Measurements from ENCODE around the gene FHIT.

The FHIT gene

GRCh38 chr3:60528651-60529050 is 722.6 kb downstream of the FHIT start:
- no peak for DNase-seq

DNA sequence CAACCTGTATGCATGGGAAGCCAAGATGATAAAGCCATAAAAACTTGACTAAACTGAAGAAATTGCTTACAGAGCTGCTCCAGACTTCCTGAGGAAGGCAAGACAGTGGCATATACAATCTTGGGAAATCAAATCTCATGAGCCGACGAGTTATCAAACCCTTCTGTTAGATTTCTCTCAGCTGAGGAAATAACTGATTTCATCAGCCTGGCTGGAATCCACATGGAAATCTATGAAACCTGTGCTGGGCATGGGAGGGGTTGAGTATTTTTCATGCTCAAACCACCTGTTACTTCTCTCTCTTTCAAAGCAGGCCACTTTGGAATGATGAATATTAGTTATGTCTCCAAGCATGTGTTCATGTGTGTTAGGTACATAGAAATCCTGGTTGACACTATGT is 727.7 kb downstream of the FHIT start:
- DNase-seq: no peak

GRCh38 chr3:60517134-60517533 is 734.1 kb downstream of the FHIT start:
- DNase-seq: no peak

- no peak for DNase-seq
These were observed 736.4 kb downstream of the FHIT start for GRCh38 chr3:60514866-60515265.

DNA sequence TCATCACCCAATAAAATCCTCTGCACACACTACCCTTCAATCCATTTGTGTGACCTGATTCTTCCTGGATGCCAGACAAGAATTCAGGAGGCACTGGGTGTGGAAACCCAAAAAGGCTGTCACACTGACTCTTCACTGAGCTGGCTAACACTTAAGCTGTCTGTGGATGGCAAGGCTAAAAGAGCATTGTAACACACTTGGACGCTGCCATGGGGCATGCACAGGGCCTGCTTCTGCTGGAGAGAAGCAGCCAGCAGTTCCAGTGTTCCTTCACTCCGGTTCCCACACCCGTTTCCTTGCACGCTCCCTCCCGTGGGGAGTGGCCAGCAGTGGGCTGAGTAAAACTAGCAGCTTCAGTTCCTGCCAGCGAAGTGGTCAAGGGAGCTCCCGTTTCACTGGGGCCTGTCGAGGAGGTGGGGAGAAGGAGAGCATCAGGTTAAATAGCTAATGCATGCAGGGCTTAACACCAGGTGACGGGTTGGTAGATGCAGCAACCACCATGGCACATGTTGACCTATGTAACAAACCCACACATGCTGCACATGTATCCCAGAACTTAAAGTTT is 737.1 kb downstream of the FHIT start:
- no peak for DNase-seq

DNA sequence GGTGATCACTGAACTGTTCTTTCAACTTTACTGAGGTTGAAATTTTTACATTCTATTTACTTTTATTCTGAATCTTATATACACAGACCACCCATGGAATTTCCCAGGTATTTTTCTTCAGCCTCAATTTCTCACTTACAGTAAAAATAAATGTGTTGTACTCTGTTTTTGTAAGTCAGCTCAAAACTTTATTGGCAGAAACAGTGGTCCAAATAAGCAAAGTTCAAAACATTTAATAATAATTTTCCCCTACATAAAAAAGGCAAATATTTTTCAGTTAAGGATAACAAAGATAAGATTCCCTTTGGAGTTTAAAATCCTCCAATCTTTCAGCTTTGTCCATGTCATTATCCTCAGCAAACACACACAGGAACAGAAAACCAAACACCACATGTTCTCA is 738.0 kb downstream of the FHIT start:
- DNase-seq: no peak

DNA sequence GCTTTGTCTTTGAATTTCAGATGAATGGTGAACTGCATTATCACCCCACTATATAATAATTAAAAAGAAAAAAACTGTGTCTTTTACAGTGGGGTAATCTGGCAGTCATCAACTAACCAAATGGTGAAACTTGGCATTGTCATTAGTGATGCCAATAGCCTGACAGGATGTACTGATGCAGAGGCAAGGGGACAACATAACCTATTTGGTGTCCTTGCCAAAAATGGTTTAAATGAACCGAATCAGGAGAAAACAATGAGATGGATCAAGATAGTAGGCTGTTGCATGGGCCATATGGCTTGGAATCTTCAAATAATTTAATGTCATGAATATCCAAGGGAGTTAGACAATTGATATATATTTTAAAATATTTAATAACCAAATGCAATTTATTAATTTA is 738.7 kb downstream of the FHIT start:
- no peak for DNase-seq

GRCh38 chr3:60509471-60509870 is 741.8 kb downstream of the FHIT start:
- DNase-seq: no peak

DNA sequence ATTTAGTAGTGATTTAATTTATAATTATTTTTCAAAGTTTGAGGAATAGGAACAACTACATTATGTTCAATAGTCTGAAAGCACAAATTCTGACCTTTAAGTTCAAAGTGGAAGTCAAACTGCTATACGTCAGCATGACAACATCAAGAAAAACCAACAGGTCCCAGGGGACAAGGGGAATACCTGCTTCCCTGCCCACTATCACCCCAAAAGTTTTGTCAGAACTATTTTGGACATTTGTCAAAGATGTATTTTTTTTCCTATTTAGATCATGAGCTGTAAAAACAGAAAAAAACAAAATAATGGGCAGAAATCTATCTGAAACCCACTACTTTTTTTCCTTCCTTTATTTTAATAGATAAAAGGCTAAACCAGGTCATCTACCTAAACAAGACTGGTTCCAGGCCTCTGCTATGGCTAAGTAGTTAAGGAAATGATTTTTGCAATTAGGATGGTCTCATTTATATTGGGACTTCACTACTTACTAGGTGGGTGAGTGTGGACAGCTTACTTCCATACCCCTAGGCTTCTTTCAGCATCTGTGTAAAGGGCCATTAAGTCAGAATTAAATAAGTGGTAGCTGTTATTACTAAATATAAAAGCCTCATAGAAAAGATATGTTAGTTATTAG is 746.3 kb downstream of the FHIT start:
- DNase-seq: no peak

DNA sequence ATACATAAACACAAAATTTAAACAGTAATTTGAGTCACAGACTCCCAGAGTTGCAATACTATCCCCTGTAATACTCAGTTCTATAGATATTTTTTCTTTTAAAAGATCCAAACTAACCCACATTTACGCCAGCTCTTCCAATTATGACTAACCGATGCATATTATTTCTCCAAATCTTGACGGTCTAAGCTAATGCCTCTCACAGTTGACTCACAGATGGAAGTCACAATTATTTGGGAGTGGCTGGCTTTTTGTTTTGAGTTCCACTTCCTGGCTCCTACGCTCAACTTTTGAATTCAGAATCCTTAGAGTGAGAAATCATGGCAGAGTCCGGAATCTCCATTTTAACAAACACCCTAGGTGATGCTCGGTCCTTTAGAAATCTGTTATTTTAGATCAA is 749.9 kb downstream of the FHIT start:
- DNase-seq: no peak

DNA sequence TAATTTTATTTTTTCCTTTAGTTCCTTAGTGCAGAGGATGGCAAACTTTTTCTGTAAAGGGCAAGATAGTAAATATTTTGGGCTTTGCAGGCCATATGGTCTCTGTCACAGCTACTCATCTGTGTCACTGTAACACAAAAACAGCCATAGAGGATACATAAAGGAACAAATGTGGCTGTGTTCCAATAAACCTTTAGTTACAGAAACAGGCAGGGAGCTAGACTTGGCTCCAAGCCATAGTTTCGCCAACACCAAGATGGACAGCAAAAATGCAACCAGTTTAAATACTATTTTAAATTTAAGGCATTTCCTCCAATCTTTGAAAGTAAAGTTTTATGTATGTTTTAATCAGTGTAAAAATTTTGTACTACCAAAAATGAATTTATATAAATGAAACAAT is 753.4 kb downstream of the FHIT start:
- DNase-seq: no peak

DNA sequence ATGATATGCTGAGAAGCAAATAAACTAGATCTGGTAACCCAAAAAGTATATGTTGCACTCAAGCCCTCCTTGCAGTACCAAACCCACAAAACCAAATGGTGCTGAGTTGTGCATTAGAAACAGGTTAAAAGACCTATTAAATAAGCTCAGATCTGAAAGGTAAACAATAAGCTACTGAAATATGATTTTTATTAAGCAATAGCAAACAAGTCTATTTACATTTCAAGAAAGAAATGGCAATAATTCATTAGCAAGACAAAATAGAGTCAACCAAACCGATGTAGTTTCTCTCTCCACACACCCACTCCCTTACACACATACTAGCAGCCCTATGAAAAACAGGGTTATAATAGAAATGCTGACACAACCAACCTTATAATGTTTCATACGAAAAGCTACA is 760.3 kb downstream of the FHIT start:
- no peak for DNase-seq

GRCh38 chr3:60475096-60475495 is 776.2 kb downstream of the FHIT start:
- DNase-seq: no peak

DNA sequence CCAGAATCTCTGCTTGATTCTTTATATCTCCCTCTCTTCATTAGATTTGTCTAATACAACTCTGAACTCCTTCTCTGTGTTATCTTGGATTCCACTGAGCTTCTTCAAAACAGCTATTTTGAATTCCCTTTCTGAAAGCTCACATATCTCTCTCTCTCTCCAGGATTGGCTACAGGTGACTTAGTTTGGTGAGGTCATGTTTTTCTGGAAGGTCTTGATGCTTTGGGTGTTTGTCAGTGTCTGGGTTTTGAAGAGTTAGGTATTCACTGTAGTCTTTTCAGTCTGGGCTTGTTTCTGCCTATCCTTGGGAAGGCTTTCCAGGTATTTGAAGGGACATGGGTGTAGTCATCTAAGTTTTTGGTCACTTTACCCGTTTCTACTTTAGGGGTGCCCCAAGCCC is 781.8 kb downstream of the FHIT start:
- no peak for DNase-seq

- DNase-seq: no peak
These were observed 787.6 kb downstream of the FHIT start for GRCh38 chr3:60463685-60464084.

- no peak for DNase-seq
These were observed 790.0 kb downstream of the FHIT start for GRCh38 chr3:60461267-60461666.

- DNase-seq: no peak
These were observed 795.1 kb downstream of the FHIT start for GRCh38 chr3:60456180-60456579.

DNA sequence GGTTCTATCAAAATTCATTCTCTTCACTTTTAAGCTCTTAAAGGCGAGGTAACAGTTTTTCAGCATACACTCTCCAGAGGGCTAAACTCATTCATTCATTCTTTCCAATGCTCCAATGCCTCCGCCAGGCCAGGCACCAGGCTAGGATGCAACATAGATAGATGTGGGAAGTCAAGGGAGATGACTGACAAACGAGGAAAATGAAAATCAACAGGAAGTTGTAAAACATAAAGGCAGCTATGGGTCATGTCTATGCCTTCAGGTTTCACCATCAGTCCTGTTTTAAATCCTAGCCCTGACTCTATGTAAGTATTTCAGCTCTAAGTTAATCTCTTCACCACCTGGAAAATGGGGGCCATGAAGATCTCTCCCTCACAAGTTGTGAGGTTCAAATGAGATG is 797.9 kb downstream of the FHIT start:
- no peak for DNase-seq

- no peak for DNase-seq
These were observed 802.6 kb downstream of the FHIT start for GRCh38 chr3:60448696-60449095.

DNA sequence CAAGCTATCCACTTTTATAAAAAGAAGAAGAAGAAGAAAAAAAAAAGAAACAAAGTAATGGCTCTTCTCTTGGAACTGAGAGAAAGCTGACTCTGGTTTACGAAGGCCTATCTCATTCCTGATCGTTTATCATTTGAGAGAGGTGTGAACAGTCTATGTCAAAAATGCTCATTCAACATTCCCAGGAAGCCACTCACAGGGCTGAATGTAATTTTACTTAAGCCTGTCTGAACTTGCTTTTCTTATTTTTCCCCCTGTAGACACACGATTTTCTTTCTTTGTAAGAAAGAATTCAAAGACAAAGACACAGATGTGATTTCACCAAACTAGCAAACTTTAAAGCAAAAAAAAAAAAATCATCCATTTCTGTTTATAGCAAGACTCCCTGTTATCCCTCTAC is 805.8 kb downstream of the FHIT start:
- DNase-seq: no peak

- no peak for DNase-seq
These were observed 806.3 kb downstream of the FHIT start for GRCh38 chr3:60444898-60445437.

GRCh38 chr3:60440869-60441268 is 810.4 kb downstream of the FHIT start:
- DNase-seq: no peak

DNA sequence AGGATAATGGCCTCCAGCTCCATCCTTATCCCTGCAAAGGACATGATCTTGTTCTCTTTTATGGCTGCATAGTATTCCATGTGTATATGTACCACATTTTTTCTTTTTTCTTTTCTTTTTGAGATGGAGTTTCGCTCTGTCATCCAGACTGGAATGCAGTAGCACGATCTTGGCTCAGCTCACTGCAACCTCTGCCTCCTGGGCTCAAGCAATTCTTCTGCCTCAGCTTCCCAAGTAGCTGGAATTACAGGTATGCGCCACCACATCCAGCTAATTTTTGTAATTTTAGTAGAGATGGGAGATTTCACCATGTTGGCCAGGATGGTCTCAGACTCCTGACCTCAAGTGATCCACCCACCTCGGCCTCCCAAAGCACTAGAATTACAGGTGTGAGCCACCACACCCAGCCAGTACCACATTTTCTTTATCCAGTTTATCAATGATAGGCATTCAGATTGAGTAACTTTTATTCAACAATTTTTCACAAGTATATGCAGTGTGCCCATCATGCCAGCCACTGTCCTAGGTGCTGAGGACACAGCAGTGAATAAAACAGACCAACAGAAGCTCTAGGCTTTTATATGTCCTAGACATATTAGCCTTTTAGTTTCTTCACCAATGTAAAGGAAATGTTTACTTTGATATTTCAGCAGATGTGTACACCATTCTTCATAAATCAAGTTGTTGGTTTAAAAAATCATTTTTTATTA is 815.2 kb downstream of the FHIT start:
- DNase-seq: no peak

- DNase-seq: no peak
These were observed 816.3 kb downstream of the FHIT start for GRCh38 chr3:60434950-60435349.

All from central memory CD4-positive, alpha-beta T cell (primary cell).